Esophagus squamous epithelium (tissue), 4 donors: ENCODE results near the gene CBX5.

Experiments
- POLR2A ChIP-seq, 4 donors: fragments of 450-650 bp; IDR thresholded peaks; one replicate each; pipeline ENCODE4 v1.6.1; 2017; ENCODE audit warnings: antibody characterized with exemption in 4 of 4, mild to moderate bottlenecking in 4 of 4, moderate library complexity in 3 of 4
- TF ChIP-seq, protein P1 (sequence below), 6 experiments: fragments of 450-650 bp in 4 of 6; fragments of 200-600 bp in 2 of 6; sonication (generic) in 2 of 6; IDR thresholded peaks; one replicate each; pipeline ENCODE4 v1.5.1; 2016 to 2019; ENCODE audit warnings: antibody characterized with exemption in 6 of 6, mild to moderate bottlenecking in 4 of 6, moderate library complexity in 4 of 6

DNA sequence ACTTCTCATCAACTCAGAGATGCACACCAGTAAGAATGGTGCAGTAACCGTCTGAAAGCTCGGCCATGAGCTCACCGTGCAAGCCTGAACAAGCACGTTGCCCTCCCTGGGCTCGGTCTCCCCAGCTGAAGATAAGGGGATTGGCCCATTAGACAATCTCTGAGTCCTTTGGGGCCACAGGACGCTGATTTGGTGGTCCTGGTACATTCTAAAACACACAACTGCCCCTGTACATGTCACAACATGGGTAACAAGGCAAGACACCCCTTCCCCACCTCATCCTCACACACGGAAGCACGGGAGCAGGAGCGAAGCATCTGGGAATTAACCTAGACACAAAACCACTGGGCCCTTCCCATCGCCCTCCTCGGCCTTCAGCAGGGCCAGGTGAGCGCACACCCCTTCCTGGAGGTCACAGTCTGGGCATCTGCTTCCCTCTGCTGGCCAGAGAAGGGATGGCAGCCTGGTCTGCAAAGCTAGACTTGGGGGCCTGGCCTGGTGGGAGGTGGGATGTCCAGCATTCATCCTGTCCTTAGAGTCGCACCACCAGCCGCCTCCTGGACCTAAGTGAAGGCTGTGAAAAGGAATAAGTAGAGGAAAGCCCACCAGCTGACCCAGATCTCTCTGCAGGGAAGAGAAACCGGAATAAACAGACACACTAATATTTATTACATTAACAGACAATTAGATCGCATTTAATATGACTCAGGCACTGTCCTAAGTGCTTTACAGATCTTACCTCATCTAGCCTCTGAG is 72.2 kb downstream of the CBX5 start:
- TF ChIP-seq, protein P1, sequence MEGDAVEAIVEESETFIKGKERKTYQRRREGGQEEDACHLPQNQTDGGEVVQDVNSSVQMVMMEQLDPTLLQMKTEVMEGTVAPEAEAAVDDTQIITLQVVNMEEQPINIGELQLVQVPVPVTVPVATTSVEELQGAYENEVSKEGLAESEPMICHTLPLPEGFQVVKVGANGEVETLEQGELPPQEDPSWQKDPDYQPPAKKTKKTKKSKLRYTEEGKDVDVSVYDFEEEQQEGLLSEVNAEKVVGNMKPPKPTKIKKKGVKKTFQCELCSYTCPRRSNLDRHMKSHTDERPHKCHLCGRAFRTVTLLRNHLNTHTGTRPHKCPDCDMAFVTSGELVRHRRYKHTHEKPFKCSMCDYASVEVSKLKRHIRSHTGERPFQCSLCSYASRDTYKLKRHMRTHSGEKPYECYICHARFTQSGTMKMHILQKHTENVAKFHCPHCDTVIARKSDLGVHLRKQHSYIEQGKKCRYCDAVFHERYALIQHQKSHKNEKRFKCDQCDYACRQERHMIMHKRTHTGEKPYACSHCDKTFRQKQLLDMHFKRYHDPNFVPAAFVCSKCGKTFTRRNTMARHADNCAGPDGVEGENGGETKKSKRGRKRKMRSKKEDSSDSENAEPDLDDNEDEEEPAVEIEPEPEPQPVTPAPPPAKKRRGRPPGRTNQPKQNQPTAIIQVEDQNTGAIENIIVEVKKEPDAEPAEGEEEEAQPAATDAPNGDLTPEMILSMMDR (IDR thresholded peaks at IDR 0.05), result peak; percentile 82 to 95 (median 91)
- TF ChIP-seq POLR2A (IDR thresholded peaks at IDR 0.05), result no peak
